HG02981 (cell line): ENCODE results near the gene C16orf82.

Experiments
- ATAC-seq: cut with Tn5 transposase; IDR thresholded peaks from one replicate; pipeline ENCODE4 v1.9.1; 2021; ENCODE audit warnings: mild to moderate bottlenecking, moderate library complexity; ENCODE audit not compliant: unreplicated experiment

C16orf82 gene

DNA sequence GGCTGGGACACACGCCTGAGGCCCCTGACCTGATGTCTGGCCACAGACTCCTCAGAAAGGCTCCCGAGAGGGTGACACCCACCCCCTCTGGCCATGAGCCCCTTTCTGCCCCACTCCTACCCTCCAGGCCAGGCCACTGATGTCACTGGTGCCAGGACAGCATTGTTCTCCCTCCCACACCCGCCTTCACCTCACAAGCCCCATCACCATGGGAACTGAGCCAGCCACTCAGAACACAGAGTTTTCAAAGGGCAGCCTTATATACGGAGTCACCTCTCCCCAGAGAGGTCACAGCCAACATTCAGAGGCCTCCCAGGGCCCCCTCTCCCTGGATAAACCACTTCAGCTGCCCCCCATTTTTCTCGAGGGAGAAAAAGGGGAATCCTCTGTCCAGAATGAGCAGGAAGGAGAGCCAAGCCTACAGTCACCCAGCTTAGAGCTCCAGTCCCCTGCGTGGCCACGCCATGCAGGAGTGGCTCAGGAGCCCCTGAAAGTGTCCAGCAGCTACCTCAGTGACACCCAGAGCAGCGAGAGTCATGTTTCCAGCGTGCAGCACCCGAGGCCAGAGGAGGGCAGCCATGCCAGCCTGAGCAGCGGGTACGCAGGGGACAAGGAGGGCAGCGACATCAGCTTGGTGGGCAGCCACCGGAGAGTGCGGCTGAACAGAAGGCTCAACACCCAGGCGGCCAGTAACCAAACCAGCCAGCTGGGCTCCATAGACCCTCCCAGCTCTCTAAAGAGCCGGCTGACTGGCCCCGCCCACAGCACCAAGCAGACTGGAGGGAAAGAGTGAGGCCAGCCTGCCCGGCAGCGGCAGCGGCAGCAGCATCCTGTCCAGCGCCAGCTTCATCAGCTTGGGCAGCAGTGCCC is at the start of gene C16orf82:
TSS of gene C16orf82 (plus strand) at position 260 of the 870 bp plus-strand sequence.
- ATAC-seq, result no peak

DNA sequence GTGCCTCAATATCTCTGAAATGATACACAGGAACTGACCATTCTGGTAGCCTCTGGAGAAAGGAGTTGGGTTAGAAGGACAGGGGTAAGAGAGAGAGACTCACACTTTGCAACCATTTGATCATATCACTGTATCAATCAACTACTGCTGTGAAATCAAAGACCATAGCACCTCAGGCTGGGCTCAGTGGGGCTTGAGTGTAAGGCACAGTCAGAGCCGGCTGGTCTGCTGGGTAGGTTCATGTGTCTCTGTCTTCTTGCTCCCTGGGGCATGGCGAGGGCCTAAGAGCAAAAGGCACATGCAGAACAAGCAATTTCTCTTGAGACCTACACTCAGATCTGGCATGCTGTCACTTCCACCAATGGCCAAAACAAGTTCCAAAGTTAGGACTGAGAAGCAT is 46.7 kb upstream of the C16orf82 start:
- no peak for ATAC-seq

DNA sequence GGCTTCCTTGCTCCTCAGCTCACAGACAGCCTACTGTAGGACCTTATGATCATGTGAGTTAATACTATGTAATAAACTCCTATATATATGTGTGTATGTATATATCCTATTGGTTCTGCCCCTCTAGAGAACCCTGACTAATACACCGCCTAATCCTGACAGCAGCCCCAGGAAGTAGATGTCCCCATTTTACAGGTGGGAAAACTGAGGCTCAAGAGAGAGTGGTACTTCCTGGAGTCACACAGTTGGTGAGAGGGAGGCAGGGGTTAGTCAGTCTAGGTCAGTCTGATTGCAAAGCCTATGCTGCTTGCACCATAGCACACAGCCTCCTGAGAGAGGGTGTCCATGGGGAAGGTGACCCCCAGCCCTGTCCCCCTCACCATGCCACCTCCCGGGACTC is 42.7 kb upstream of the C16orf82 start:
- no peak for ATAC-seq

DNA sequence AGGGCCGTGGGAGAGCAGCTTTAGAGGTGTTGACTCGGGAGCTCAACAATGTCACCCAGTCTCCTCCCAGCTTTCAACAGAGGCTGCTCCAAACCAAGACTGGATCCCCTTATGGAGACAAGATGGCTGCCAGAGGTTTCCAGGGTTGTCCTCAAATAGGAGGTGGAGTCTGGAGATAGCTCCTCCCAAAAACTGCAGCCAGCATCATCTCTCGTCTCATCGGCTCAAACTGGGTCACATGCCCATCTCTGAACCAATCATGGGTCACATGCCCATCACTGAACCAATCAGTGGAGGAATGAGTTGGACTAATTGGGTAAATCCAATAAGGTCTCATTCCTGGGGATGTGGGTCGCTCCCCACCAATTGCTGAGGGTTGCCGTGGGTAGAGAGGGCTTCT is 41.1 kb upstream of the C16orf82 start:
- ATAC-seq, result no peak

DNA sequence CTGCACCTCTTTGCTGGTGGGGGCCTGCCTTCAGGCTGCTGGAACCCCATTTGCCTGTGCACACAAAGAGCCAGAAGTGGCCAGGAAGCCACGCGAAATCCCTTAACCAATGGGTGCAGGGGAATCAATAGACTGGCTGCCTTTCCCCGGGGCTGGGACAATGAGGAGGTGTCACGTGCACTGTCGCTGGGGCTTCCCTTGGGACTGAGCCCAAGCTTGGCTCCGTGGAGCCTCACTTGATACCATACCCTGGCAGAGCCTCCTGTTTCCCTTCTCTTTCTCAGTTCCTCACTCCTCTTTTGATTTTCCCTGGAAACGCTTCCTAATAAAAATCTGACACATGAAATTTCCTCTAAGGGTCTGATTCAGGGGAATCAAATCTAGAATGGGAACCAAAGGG is 38.8 kb upstream of the C16orf82 start:
- ATAC-seq, result no peak

GRCh38 chr16:27028591-27029110 is 38.1 kb upstream of the C16orf82 start:
- ATAC-seq, result no peak

GRCh38 chr16:27029525-27029924 is 37.2 kb upstream of the C16orf82 start:
- no peak for ATAC-seq

DNA sequence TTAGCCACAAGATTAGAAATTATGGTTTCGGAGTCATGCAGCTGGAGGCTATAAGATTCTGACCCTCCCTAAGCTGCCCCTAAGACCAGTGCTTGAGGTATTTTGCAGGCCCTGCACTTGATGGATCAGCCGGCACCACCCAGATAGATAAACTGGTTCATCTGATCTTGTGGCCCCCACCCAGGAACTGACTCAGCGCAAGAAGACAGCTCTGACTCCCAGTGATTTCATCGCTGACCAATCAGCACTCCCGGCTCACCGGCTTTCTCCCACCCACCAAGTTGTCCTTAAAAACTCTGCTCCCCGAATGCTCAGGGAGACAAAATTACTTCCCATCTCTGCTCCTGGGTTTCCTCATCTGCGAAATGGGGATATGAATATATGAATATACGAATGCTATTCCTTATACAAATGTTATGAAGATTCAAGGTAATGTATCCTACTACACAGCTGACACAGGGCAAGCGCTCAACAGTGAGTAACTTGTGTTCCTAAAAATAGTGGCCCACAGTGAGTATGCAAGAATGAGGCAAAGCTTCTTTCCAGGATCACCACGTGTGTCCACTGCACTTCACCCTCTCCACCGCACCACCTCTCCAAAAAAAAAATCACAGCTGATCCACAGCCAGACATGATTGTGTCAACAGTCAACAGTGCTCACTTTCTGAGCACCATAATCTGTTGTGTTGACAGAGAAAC is 33.3 kb upstream of the C16orf82 start:
- no peak for ATAC-seq

DNA sequence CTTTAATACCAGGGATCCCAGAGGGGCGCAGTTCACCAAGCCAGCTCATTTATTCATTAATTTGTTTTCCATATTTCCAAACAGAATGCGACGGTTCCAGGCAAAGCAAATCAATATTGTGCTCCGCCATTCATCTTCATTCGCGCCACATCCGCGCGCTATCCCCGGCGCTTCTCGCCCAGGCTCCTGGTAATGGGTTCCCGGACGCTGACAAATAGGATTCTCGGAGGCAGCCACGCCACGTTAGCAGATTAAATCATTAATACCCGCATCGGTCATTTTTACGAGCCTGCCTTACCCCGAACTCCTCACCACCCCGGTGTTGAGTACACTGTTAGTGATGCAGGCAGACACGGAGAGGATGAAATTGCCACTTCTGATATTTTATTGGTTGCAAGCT is 26.0 kb upstream of the C16orf82 start:
- no peak for ATAC-seq

DNA sequence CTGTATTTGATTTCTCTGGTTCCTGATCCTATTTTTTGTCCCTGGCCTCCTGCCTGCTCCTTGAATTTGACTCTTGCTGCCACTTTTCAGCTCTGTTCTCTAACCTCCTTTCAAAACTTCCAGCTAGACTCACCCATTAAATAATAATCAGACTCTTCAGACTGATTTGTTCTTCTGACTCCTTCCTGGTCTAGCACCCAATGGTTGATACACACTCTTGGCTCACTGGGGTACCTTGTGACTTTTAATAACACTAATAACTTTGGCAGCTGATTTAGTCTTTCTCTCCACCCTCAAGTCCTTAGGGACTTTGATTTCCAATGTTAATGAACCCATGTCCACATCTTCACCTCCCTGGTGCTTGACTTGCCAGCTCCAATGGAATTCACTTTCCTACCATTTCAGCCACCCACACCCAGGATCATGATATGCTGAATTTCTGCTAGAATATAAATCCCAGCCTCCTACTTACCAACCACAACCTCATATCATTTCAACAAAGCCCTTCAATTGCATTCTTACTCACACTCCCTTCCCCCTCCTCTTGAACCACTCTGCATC is 19.7 kb upstream of the C16orf82 start:
- ATAC-seq, result no peak

DNA sequence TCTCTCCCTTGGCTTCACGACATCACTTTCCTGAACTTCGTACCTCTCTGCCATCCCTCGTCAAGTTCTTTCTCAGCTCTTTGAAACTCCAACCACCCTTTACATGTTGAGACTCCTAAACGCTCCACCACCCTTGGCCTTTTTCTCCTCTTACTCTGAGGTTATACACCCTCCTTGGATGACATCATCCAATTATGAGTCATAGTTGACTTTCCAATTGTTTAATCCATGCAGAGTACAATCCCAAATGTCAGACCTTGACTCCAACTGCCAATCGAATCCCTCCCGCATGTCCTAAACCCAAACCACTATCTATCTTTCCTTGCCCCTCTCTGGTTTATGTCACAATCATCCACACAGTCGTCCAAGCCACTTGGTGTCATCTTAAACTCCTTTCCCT is 18.4 kb upstream of the C16orf82 start:
- ATAC-seq, result no peak

DNA sequence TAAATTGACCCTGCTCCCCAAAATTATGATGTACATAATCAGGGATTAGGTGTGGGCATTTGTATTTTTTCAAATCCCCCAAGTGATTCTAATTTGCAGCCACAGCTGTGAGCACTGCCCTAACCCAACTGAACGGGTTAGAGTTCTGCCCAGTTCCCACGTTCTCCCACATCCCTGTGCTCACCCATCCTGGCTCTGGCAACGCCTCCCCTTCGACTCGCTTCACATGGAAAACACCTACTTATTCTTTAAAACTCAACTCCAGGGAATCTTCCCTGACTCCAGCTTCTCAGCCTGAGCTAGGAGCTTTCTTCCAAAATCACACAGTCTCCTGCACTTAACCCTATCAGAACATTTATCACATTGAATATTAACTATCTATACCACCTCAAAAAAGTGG is 17.6 kb upstream of the C16orf82 start:
- no peak for ATAC-seq

GRCh38 chr16:27052007-27052406 is 14.7 kb upstream of the C16orf82 start:
- ATAC-seq, result no peak

- no peak for ATAC-seq
Measured at GRCh38 chr16:27053996-27054395, 12.7 kb upstream of the C16orf82 start.

GRCh38 chr16:27058299-27058698 is 8.4 kb upstream of the C16orf82 start:
- ATAC-seq, result no peak

DNA sequence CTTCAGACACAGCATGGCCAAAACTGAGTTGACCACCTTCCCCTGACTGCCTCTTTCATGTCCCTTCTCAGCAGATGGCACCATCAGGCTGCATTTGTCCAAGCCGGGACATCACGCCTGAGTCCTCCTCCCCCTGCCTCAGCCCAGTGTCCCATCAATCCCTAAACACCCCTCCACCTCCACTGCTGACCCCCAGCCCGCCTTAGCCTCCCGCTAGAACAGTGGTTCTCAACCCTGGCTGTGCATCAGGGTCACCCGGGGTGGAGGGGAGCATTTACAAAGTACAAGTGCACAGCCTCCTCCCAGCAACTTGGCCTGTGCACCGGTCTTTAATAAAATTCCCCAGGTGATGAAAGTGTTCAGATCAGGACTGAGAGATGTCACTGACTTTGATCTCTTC is 4.0 kb downstream of the C16orf82 start:
- ATAC-seq, result no peak

GRCh38 chr16:27073733-27074132 is 7.0 kb downstream of the C16orf82 start:
- no peak for ATAC-seq

DNA sequence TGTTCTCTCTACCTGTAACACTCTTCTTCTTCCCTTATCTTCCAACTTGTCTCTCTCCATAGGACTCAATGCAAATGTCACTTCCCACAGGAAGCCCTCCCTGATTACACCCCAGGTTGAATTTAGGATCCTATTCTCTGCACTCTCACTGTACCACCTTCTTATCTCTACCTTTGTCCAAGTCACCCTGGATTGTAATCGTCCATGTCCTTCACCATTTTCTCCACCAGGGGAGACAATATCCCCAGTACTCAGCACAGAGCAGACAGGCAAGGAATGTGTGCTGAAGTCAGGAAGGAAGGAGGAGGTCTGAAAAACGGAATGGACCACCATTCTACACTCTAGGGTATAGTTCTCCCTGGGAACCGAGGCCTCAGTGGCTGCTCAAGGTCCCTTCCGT is 14.2 kb downstream of the C16orf82 start:
- no peak for ATAC-seq

DNA sequence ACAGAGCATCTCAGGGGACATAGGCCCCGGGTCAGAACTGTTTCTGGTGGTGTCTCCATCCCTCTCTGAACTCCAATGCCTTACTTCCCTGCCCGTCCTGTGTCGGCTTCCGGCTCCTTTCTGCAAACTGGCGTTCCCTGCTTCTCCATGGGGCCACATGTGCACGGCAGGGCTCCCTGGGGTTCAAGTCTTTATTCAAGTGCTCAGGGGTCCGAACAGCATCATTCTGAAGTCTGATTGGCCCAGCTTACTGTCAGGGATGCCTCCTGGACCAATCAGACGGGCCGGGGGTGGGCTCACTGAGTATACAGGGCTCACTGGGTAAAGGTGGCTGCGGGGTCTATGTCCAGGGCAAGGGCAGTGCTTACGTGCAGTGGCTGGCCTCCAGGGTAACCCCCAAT is 17.1 kb downstream of the C16orf82 start:
- ATAC-seq, result no peak

DNA sequence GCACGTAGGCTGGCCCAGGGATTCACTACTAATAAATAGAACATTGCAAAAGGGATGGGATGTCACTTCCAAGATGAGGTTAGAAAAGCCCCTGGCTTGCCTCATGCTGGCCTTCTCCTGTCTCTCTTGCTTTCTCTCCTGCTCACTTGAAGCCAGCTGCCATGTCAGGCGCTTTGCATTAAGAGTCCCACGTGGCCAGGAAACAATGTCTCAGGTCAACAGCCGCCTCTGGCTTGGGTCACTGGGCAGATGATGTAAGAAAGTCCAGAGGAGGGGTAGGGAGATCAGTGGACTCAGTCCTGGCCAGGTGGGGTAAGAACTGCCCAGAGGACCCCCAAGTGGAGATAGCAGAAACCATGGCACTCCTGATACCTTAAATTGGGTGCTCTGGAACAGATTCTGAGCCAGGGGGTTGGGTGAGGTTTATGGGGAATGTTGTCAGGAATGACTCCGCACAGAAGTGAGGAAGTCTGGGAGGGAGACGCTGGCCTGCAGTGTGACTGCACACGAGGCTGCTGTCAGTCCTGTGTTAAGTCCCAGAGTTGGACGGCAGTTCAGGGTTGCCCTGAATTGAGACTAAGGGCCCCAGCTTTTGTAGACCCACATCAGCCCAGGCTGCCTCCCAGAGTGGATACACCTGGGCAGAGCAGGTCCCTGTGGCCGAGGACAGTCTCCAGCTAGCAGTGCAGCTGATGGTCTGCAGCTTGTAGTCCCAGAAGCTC is 17.7 kb downstream of the C16orf82 start:
- ATAC-seq, result no peak

GRCh38 chr16:27085182-27085581 is 18.5 kb downstream of the C16orf82 start:
- ATAC-seq, result no peak
